SJCRH30 (cell line): ENCODE data around the gene KLHL11. TPM values are rescaled to one million over a fixed set of nuclear protein-coding genes. Genes with fewer than 3 reads are reported as not detected.
A peak's percentile ranks its signal among the peaks of the same experiment; 100 is the strongest.

Experiments used
- DNase-seq, 2 experiments: peaks; one replicate each; pipeline ENCODE4 v3.0.0-alpha.2; 2015 to 2020
- H3K27ac ChIP-seq: fragments of 250-450 bp; sonication (Bioruptor Pico); 2 replicates; pipeline ENCODE4 v1.5.1; 2020; ENCODE audit warnings: mild to moderate bottlenecking, moderate library complexity
- H3K27me3 ChIP-seq: fragments of 250-450 bp; sonication (Bioruptor Pico); 2 replicates; pipeline ENCODE4 v1.5.1; 2020; ENCODE audit warnings: mild to moderate bottlenecking, moderate library complexity
- H3K36me3 ChIP-seq: fragments of 250-450 bp; sonication (Bioruptor Pico); 2 replicates; pipeline ENCODE4 v1.5.1; 2020; ENCODE audit warnings: mild to moderate bottlenecking, moderate library complexity
- H3K4me1 ChIP-seq: fragments of 250-450 bp; sonication (Bioruptor Pico); 2 replicates; pipeline ENCODE4 v1.5.1; 2020; ENCODE audit warnings: mild to moderate bottlenecking, moderate library complexity
- H3K4me3 ChIP-seq: fragments of 250-450 bp; sonication (Bioruptor Pico); 2 replicates; pipeline ENCODE4 v1.5.1; 2020; ENCODE audit warnings: mild to moderate bottlenecking, moderate library complexity
- H3K9me3 ChIP-seq: fragments of 250-450 bp; sonication (Bioruptor Pico); replicated peaks from 2 replicates; pipeline ENCODE4 v1.5.1; 2020; ENCODE audit warnings: mild to moderate bottlenecking, moderate library complexity
- total RNA-seq: library from RNA; depleted of rRNA; stranded (reverse); fragments of >200 nt; shearing (Covaris generic); gene quantifications from 2 replicates; pipeline ENCODE4 v1.2.3, GENCODE V29; 2014; rRNA removed

KLHL11 gene
- total RNA-seq, 1 experiment from 2014 or later: 23.8 TPM

DNA sequence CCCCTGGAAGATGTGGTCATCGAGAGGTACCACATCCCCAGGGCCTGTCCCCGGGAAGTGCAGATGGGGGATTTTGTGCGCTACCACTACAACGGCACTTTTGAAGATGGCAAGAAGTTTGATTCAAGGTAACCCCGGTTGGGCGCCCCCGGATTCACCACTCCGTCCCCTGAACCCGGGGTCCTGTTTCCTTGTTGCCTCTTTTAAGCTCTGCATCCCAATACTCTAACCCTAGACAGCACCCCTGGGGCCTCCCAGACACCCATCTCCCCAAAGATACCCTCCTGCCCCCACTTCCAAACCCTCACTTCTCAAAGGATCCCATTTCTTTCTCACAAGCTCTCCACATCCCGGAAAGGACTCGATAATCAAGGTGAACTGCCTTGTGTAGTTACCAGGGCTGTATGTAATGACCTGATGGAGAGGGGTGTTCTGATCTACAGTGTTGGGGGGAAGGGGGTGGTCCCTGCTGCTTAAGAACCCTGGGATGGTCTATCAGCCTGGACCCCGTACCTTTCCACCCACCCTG lies 52.0 kb downstream of the KLHL11 start:
- Histone ChIP-seq H3K9me3 (no peaks in the 10 kb centered on the region), H3K4me1 (no peaks in the 10 kb centered on the region), H3K27ac (peak overlapping the region; percentile 53), H3K4me3 (peak overlapping the region; percentile 72), H3K36me3 (0 out of 2 replicates have a peak, but pooled peaks cover 5% of the 10 kb centered on the region), H3K27me3 (no peaks in the 10 kb centered on the region)
- DNase-seq: no peak

GRCh38 chr17:41812381-41813151 lies 52.7 kb downstream of the KLHL11 start, which contains the start of gene FKBP10:
FKBP10 (plus strand) TSS chr17:41813004; CDS start chr17:41813035, 31 bp downstream.
- peak within 1 kb of the TSS; percentile 53 for H3K27ac ChIP-seq
- H3K9me3 ChIP-seq: no peaks in the 10 kb centered on the region
- DNase-seq: peak; percentile 87 to 88
- H3K4me3 ChIP-seq: peak within 1 kb of the TSS; percentile 72
- H3K4me1 ChIP-seq: no peaks in the 10 kb centered on the region
- no peaks in the 10 kb centered on the region for H3K27me3 ChIP-seq
- 0 out of 2 replicates have a peak, but pooled peaks cover 3% of the 10 kb centered on the region for H3K36me3 ChIP-seq

DNA sequence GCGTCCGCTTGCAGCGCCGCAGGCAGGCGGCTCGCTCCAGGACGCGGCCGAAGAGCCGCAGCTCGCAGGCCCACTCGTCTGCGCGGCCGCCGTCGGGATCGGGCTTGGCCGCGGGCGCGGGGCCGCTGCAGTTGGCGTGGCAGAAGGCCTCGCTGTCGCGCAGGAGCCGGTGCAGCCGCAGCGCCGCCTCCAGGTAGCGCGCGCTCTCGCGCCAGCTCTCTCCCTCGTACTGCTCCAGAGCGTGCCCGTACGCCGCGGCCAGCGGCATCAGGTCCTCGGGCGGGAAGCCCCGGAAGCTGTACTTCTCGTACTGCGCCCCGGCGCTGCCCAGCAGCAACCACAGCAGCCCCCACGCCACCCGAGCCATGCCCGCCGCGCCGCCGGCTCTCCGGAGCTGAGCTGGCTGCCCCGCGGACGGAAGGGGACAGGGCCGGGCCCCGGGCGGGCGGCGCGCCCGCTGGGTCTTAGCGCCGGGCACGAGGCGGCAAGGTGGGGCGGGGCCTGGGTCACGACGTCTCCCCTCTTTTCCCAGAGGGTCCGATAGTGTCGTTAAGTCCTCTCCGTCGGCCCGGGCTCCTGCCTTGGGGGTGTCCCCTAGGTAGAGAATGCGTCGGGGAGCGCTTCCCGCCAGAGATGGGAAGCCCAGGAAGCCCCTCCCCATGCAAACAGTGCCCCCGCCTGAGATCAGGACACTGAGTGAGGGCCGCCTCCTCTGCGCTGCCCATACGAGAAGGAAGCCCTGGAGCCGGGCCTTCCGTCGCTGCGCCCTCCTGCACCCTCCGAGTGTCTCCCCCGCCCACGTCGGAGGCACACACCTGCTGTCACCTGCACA lies 53.5 kb downstream of the KLHL11 start, which contains the start of gene P3H4:
Gene P3H4, minus strand, starts transcription at position 401 of the 832 bp plus-strand sequence. Its CDS starts 34 bp downstream, at position 367.
- H3K27ac ChIP-seq: peak within 1 kb of the TSS; percentile 53
- H3K9me3 ChIP-seq: no peaks in the 10 kb centered on the region
- H3K4me1 ChIP-seq: no peaks in the 10 kb centered on the region
- no peaks in the 10 kb centered on the region for H3K27me3 ChIP-seq
- peak; percentile 71 to 78 for DNase-seq
- 0 out of 2 replicates have a peak, but pooled peaks cover 3% of the 10 kb centered on the region for H3K36me3 ChIP-seq
- H3K4me3 ChIP-seq: peak within 1 kb of the TSS; percentile 72

DNA sequence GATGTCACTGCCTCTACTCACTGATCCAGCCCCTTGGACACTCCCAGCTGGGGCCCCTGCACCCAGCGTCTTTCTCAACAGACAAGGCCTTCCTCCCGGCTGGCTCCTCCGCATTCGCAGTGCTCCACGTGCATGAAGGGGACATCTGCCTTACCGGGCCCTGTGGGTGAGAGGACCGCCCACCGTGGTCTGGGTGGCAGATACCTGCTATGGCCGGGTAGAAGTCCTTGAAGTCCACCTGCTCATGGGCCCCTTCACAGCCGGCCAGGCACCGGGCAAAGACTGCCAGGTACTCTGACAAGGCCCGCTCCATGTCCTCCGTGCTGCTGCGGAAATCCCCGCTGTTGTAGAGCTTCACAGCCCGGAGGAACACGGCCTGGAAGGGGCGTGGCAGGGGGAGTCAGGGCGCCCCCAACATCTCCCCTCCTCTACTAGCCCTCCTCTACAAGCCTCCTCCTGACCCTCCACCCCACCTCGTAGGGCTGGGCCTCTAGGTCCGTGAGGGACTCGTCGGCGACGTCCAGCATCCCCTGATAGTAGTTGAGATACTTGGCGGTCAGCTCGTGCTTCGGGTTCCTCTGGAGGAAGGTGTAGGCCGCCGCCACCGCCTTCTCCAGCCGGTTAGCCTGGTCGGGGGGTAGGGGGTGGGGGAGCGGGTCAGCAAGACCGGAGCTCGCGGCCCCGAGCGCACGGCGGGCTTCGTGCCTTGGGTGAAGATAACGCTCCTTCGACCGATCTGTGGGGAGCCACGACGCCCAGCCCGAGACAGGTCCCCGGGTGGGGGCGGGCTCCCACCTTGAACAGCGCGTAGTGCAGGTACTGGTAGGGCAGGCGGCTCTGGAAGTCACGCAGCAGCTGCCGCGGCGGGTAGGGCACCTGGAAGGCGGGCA lies 54.3 kb downstream of the KLHL11 start:
- no peak overlapping the region; the same call in 1 of the 2 replicates for H3K27ac ChIP-seq
- H3K27me3 ChIP-seq: no peaks in the 10 kb centered on the region
- H3K36me3 ChIP-seq: 0 out of 2 replicates have a peak, but pooled peaks cover 3% of the 10 kb centered on the region
- DNase-seq: no peak
- H3K4me3 ChIP-seq: peak overlapping the region; percentile 72
- no peaks in the 10 kb centered on the region for H3K4me1 ChIP-seq
- H3K9me3 ChIP-seq: no peaks in the 10 kb centered on the region

GRCh38 chr17:41806685-41807445 lies 58.4 kb downstream of the KLHL11 start:
- Histone ChIP-seq H3K27ac (no peak overlapping the region), H3K4me1 (peaks cover 4% of the 10 kb centered on the region; the same call in 1 of the 2 replicates), H3K9me3 (no peaks in the 10 kb centered on the region), H3K27me3 (no peaks in the 10 kb centered on the region), H3K36me3 (no peaks in the 10 kb centered on the region), H3K4me3 (no peak overlapping the region)
- no peak for DNase-seq

Other genes with a start within 250 kb of the KLHL11 start
- 134 and 149 TPM in 2 replicates for gene KRT17, start 240.8 kb downstream of the KLHL11 start, total RNA-seq
- gene EIF1, start 176.5 kb downstream of the KLHL11 start, total RNA-seq: 107 and 142 TPM in 2 replicates
- gene GAST, start 153.1 kb downstream of the KLHL11 start, total RNA-seq: not detected in 2 replicates
- 0.08 and 0.10 TPM in 2 replicates for gene HAP1, start 130.8 kb downstream of the KLHL11 start, total RNA-seq
- 1.2 and 1.7 TPM in 2 replicates for gene JUP, start 78.7 kb downstream of the KLHL11 start, total RNA-seq
- gene P3H4, start 53.5 kb downstream of the KLHL11 start, total RNA-seq: 15.7 and 16.9 TPM in 2 replicates
- 61.4 and 72.2 TPM in 2 replicates for gene FKBP10, start 52.4 kb downstream of the KLHL11 start, total RNA-seq
- gene NT5C3B, start 29.2 kb downstream of the KLHL11 start, total RNA-seq: 115 and 120 TPM in 2 replicates
- gene KLHL10, start 27.6 kb downstream of the KLHL11 start, total RNA-seq: not detected in 2 replicates
- 137 and 141 TPM in 2 replicates for gene ACLY, start 53.5 kb upstream of the KLHL11 start, total RNA-seq
- gene ODAD4, start 65.2 kb upstream of the KLHL11 start, total RNA-seq: 0.15 and 0.24 TPM in 2 replicates
- 101 and 105 TPM in 2 replicates for gene CNP, start 101.4 kb upstream of the KLHL11 start, total RNA-seq
- gene DNAJC7, start 152.0 kb upstream of the KLHL11 start, total RNA-seq: 103 and 104 TPM in 2 replicates
- 80.3 and 81.6 TPM in 2 replicates for gene NKIRAS2, start 154.7 kb upstream of the KLHL11 start, total RNA-seq
- gene C17orf113, start 185.2 kb upstream of the KLHL11 start, total RNA-seq: 0.18 and 0.49 TPM in 2 replicates
- gene ZNF385C, start 233.1 kb upstream of the KLHL11 start, total RNA-seq: 1.3 and 1.5 TPM in 2 replicates
- gene DHX58, start 247.3 kb upstream of the KLHL11 start, total RNA-seq: 0.12 TPM in 1 of 2 replicates, not detected in the other